NOMO-1 (cell line): ENCODE data around the gene PTPN7.

Experiments used
- DNase-seq, 2 experiments: peaks; one replicate each; lab custom pipeline; 2025; ENCODE audit not compliant: unreplicated experiment in 2 of 2; lab: John Stamatoyannopoulos, UW

PTPN7 gene

DNA sequence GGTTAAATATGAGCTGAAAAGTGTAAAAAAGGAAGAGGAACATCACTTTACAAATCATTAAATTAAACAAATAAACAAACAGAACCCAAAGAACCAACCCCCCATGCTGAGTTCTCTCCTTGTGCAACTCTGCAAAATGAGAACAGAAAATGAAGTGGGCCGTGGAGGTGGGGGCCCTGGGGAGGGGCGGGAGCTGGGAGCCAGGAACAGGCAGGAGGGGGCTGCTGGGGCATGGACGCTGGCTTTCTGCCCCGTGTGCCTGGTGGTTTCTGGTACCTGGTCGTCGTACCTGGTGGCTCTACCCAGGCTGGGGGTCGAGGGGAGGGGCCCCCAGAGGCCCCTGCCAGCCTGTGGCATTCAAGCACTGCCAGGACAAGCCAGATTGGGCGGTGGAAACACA is 26.9 kb downstream of the PTPN7 start:
- no peak for DNase-seq

DNA sequence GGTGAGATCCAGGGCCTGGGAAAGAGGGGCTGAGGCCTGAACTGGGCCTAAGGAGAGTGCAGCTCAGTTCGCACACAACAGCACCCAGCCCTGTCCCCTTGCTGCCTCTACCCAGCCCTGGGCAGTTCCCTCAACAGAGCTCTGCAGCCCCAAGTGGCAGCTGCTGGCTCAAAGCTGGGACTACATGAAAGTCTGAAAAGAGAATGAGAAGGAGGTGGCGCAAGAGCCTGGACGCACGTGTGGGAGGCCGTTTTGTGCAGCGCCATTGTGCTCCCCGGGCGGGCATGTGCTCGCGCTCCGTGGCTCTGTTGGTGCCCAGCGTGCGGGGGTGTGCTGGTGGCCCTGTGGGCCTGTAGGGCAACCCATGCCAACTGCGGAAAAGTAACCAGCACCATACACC is 27.4 kb downstream of the PTPN7 start:
- DNase-seq = no peak

DNA sequence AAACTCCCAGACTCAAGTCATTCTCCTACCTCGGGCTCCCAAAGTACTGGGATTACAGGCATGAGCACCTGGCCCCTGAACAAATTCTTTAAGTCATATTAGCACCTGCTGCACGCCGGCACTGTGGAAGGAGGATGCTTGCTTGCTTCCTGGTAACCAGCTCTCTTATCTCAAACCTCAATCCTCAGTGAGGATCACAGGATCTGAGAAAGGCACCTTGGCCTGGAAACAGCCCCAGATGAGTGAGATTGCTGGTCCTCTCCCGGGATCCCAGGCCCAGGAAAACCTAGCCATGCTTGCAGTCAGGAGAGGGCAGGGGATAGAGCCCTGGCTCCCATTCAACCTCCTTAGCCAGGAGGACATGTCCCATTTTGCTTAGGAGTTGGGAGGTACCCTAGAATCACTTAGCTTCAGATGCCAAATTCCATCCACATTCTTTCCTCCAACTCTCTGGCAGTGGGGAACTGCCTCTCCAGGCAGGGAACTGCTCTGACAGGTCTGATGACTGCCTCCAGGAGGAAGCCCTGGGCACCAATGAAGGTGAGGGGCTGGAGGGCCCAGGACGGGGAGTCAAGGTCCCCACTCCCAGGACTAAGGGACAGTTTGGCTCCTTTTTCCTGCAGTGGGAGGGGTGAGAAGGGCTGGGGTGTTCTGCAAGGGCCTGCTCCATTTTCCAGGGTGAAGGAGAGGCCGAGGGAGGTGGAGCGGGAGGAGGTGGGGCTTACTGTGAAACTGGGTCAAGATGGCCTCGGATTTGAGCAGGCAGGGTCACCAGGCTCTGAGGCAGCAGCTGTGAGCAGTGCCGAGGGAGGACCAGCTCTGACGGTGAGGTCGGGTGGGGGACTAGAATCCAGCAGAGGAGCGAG is 28.2 kb downstream of the PTPN7 start:
- DNase-seq = no peak

DNA sequence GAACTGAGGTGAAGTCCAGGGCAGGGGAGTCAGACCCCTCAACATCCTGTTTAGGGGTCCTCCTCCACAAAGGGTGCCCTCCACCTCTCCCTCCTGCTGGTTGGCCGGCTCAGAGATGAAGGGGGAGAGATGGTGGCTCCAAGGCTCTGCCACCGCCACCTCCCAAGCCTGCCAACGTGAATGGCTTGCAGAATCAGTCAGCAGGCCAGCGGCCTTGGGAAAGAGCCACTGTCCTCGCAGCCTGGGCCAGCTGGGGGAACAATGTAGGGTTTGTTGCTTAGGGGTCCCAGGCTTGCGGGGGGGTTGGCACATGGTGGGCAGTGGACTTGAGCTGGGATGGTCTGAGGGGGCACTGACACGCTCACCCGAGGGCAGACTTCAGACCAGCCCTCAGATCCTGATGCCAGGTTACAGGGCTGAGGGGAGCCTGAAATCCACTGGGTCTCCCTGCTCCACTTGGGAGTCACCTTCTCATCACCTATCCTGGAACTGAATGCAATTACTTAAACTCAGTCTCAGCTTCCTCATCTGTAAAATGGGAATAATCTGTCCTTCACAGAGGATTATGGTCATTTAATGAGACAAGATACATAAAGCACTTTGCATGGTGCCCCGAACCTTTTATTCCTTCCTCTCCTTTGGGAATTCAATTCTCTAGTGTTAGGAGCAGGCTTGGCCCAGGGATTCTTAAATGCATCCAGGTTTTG is 29.4 kb downstream of the PTPN7 start:
- DNase-seq = no peak

DNA sequence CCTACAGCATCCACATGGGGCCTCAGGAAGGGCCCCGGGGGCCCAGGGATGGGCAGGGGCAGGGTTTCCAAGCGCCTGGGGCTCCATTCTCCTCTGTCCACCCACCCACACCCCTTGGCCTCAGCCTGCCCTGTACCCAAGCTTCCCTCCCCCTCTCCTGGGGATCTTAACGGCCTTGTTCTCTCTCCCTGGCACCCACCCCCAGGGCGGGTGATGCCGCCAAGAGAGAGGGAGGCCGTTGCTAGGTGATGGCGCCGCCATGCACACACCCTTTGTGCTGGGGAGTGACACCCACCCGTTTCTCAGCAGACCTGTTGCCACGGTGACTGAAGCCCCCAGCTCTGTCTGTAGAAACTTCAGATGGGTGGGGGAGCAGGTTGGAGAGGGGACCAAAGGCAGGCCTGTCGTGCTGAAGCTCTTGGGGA is 30.1 kb downstream of the PTPN7 start:
- DNase-seq = no peak

DNA sequence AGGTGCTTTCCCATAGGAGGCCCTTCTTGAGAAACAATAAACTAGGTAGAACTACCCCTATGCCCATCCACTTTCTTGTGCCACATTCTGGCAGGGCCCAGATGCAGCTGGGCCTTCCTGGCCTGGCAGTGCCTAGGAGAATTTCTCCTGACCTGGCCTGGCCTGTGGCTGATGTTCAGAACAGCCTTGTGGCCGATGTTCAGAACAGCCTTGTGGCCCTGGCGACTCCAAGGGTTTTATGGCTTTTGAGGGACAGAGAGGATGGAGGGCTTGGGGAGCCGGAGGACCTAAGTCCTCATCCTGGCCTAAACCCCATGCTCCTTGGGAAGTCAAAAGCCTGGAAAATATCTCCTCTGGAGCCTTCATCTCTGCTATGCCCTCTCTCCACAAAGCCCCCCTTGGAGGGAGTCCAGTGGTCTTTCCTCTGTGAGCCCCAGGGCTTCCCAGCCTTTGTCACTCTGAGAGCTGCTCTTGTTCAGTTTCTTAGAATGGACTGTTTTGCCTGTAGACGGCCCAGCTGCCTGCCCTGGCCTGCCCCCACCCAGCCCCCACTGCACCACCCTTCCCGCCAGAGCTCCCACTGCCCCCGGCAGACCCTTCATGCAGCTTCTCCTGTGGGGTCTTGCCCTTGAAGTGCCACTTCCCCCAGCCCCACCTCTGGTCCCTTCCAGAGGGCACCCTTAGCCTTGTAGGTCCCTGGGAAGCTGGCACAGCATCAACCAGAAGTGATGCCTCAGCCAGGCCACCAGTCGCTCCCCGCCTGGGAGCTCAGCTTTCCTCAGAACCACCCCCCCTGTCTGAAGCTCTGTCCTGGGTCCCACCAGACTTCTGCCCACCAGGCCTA is 30.7 kb downstream of the PTPN7 start:
- no peak for DNase-seq

DNA sequence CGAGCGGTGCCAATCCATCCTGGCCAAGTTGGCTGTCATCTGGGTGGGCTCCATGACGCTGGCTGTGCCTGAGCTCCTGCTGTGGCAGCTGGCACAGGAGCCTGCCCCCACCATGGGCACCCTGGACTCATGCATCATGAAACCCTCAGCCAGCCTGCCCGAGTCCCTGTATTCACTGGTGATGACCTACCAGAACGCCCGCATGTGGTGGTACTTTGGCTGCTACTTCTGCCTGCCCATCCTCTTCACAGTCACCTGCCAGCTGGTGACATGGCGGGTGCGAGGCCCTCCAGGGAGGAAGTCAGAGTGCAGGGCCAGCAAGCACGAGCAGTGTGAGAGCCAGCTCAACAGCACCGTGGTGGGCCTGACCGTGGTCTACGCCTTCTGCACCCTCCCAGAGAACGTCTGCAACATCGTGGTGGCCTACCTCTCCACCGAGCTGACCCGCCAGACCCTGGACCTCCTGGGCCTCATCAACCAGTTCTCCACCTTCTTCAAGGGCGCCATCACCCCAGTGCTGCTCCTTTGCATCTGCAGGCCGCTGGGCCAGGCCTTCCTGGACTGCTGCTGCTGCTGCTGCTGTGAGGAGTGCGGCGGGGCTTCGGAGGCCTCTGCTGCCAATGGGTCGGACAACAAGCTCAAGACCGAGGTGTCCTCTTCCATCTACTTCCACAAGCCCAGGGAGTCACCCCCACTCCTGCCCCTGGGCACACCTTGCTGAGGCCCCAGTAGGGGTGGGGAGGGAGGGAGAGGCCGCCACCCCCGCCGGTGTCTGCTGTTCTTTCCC is 32.4 kb downstream of the PTPN7 start:
- DNase-seq = no peak

DNA sequence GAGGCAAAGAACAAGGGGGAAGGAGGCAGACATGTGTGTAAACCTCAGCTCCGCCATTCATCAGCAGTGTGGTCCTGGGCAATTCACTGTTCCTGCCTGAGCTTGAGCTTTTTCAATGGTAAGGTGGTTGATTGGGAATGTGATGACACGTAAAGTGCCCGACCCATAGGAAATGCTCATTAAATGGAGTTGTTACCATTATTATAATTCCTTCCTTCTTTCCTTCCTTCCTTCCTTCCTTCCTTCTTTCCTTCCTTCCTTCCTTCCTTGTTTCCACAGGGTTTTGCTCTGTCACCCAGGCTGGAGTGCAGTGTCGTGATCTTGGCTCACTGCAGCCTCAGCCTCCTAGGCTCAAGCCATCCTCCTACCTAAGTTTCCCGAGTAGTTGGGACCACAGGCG is 33.3 kb downstream of the PTPN7 start:
- no peak for DNase-seq

DNA sequence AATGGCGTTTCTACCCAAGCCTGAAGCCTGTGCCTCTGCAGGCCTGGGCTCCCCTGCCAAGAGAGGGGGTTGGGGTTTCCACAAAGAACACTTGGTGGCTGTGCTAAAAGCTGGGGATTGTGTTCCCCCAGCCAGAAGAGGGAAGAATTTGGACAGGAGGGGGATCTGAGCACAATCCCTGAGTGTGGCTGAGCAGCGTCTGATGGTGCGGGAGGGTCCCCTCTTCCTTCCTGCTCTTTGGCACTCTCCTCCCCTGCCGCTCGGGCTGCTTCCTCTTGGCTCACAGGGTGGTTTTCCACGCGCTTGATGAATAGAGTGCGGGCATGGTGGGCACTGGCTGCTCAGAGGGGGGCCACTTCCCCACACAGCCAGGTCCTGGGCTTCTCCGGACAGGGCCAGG is 34.0 kb downstream of the PTPN7 start:
- no peak for DNase-seq

DNA sequence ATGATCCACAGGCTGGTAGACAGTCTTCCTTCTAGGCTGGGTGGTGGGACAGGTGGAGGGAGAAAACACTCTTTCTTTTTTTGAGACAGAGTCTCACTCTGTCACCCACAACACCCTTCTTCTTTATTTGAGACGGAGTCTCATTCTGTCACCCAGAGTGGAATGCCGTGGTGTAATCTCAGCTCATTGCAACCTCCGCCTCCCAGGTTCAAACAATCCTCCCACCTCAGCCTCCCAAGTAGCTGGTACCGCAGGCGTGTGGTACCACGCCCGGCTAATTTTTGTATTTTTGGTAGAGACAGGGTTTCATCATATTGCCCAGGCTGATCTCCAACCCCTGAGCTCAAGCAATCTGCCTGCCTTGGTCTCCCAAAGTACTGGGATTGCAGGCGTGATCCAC is 34.8 kb downstream of the PTPN7 start:
- DNase-seq = no peak

DNA sequence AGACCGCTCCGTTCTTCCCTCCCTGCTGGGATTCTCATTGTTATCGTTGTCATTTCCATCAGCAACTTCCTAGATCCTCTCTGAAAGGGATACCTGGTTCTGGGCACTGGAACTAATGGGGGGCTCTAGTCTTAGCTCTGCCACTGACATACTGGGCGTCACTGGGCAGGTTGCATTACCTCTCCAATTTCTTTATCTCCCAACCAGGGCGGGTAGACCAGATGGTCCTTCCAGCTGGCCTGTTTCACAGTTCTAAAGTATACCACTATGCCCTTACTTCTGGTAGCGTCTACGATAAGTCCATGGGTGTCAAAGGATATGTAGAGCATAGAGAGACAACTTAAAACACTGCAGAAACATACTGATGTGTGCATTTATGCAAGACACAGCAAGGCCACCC is 36.3 kb downstream of the PTPN7 start:
- DNase-seq = no peak

DNA sequence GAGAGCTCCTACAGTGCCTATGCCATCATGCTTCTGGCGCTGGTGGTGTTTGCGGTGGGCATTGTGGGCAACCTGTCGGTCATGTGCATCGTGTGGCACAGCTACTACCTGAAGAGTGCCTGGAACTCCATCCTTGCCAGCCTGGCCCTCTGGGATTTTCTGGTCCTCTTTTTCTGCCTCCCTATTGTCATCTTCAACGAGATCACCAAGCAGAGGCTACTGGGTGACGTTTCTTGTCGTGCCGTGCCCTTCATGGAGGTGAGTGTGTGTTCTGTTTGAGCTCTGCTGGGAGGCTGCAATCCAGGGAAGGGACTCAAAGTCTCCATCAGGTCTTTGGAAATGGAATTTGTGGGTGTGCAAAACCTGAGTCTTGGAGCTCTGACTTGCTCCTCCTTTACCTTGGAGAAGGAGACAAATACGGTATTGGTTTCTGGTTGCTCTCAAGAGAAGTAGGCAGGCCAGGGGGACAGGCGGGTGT is 37.0 kb downstream of the PTPN7 start:
- no peak for DNase-seq

DNA sequence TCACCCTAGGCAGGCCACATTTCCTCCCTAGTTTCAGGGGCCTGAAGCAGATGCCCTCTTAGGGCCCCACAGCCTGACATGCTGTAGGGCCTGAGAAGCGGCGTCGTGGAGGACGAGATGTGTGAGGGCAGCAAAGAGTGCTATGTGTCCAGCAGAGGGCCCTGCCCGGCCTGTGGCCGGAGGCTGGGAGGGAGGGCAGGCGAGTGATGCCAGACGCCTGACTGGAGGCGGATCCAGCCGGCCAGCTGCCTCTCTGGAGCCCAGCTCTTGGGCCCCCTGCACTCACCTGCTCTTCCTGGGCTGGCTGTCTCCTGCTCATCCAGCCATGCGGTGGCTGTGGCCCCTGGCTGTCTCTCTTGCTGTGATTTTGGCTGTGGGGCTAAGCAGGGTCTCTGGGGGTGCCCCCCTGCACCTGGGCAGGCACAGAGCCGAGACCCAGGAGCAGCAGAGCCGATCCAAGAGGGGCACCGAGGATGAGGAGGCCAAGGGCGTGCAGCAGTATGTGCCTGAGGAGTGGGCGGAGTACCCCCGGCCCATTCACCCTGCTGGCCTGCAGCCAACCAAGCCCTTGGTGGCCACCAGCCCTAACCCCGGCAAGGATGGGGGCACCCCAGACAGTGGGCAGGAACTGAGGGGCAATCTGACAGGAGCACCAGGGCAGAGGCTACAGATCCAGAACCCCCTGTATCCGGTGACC is 37.6 kb downstream of the PTPN7 start, which contains the start of gene GPR37L1:
GPR37L1 (plus strand) TSS at position 279 of the 697 bp plus-strand sequence; CDS start at position 326, 47 bp downstream.
- no peak for DNase-seq

DNA sequence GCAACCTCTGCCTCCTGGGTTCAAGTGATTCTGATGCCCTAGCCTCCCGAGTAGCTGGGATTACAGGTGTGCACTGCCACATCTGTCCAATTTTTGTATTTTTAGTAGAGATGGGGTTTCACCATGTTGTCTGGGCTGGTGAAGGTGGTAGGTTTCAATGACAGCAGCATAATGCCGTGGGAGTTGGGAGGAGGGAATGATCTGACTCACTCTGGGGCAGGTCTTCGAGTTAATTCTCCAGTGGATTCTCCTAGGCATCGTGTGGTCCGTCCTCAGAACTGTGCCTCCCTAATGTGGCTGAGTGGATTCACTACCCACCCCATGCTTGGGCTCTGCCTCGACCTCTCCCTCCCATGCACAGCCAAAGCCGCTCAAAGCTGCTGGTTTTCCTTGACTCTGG is 39.4 kb downstream of the PTPN7 start:
- no peak for DNase-seq

DNA sequence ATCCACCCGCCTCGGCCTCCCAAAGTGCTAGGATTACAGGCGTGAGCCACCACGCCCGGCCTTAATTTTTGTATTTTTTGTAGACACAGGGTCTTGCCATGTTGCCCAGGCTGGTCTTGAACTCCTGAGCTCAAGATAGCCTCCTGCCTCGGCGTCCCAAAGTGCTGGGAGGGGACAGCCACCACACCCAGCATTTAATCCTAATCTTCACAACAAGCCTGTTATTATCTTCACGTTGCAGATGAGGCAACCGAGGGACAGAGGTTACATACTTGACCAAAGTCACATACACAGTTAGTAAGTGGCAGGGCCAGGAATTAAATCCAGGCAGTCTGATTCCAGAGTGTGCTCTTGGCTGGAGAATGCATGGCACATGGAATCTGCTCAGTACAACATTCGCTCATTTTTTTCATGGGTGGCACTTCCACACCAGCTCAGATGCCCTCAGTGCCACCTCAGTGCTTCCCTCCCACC is 42.5 kb downstream of the PTPN7 start:
- DNase-seq = no peak

DNA sequence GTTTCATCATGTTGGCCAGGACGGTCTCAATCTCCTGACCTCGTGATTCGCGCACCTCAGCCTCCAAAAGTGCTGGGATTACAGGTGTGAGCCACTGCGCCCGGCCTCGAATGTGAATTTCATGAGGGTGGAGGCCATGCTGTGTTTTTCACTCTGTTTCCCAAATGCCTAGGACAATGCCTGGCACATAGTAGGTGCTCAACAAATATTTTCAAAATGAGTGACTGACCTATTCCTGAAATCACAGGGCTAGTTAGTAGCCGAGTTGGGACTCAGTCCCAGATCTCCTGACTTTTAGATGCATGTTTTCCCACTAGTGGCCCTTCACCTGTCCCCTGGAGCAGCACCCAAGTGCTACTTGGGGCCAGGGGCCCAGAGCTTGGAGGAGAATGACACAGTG is 44.1 kb downstream of the PTPN7 start:
- DNase-seq = no peak

DNA sequence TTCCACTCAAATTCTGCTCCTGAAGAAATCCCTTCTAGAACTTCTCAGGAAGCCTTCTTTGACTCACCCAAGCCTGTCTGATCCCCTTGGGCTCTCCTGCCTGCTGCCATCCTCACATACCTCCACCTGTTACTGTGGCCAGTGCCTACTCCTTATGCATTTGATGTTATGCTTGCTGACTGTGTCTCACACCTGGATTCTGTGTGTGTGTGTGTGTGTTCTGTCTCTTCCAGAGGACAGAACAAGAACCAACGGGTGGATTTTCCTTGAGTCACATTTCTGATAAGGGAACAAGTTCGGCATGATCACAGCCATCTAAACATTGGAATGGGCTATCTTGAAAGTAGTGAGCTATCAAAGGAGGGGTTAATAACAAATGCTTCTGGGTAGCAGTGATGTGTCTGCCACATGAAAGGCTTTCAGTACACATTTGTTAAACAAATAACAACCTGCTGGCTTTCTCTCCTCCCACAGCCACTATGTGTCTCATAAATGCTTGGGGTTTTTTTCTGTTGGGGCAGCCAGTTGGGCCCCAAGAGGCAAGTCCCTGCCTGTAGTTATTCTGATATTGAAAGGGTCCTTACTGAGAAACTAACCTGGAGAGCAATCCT is 46.6 kb downstream of the PTPN7 start:
- no peak for DNase-seq

DNA sequence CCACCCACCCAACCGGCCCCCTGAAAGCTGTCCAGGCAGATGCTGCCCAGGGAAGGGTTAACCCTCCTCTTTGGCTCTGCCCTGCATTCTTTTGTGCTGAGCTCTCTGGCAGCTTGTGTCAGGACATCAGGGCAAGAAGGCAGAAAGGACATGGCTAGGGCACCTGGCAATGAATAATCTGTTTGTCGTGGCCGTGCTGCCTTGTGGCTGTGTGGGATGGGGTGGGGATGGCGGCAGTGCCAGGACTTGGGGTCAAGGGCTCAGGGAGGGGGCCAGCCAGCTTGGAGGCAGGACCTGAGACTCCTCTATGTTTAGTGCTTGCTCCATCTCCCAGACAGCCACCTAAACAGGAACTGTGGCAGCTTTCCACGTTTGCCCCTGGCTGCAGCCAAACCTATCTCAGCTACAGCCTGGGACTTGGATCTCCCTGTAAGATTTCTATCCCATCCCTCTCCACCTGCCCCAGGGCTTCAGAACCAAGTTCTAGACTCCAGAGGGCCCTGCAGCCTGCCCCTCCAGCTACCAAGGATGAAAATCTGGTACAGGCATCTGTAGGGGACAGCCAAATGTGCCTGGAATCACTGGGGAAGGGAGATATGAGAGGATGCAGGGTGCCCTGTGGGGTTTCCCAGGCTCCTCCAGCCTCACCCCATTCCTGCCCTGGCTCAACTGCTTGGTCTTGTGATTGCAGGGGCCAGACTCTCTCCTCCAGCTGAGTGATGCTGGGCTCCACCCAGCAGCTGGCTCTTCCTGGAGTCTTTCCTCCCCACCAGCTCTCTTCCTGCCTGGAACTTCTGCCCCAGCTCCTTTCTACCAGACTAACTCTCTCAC is 47.3 kb downstream of the PTPN7 start:
- no peak for DNase-seq
